Activated CD8-positive, alpha-beta memory T cell treated with anti-CD3 and anti-CD28 coated beads, Interleukin-2, amount 50 U/mL, for 4 hours (primary cell): ENCODE data around the gene ARHGAP26.

ENCODE experiments used
- DNase-seq: peaks from one replicate; pipeline ENCODE4 v3.0.0-alpha.2; 2020

ARHGAP26 gene

DNA sequence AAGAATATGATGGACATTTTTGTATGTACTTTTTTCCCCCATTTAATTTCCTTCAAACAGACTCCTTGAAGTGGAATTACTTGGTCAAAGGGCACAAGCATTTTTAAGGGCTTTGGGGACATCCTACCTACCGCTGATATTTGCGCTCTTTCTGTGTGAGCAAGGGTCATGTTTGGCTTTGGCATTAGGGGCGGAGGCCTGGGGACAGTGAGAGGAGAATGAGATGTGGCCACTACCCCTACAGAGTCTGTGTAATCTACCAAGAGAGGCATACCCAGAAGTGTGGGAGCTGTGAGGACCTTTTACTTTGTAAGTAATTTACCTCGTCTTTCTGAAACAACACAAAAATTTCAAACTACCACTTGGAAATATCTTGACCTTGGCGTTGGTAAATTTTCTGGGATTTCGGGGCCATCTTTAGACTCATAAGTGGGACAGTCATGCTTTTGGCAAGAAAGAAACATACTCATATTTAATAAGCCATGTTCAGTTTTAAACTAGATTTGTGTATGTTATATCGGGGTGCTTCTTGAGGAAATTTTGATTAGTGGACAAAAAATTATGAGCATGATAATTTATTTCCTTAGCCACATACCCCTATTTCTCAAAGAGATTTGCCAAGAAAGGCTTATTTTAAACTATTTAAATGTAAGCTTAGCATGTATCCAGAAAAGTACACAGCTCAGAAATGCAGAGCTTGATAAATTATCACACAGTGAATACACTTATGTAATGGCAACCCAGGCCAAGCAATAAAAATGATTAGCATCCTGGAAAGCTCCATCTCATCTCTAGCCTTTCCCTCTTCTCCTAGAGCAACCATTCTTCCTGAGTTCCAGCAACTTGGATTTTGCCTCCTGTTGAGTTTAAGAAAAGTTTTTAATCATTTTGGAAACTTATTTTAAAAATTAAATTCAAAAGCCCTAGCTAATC is 63.6 kb downstream of the ARHGAP26 start:
- no peak for DNase-seq

DNA sequence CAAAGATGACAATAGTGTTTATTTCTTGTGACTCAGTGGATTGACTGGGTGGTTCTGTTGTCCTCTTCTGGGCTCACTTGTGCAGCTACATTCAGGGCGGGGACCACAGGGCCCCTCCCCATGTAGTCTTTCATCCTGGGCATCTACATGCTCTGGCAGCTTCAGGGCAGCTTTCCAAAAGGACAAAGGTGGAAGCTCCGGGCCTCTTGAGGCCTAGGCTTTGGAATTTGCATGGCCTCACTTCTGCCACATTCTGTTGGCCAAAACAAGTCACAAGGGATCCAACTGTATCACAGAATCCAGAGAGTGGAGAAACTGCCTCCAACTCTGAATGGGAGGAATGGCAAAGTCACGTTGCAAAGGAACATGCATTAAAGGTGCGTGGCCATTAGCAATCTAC is 64.3 kb downstream of the ARHGAP26 start:
- no peak for DNase-seq

DNA sequence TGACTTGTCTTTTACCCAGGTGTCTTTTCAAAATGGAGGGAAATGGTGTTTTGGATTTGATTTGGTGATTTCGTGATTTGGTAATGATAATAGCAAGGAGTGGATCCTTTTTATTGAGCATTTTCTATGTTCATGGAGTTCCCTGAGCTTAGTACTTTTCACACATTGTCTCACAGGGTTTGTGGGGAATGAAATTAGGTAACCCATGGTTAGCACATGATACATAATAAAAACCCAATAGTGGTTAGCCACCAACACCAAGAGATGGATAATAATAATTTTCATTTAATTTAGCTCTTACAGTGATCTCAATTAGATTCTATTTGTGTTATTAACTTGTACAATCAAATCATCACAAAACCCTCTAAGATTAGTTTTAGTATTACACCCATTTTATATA is 65.4 kb downstream of the ARHGAP26 start:
- no peak for DNase-seq

DNA sequence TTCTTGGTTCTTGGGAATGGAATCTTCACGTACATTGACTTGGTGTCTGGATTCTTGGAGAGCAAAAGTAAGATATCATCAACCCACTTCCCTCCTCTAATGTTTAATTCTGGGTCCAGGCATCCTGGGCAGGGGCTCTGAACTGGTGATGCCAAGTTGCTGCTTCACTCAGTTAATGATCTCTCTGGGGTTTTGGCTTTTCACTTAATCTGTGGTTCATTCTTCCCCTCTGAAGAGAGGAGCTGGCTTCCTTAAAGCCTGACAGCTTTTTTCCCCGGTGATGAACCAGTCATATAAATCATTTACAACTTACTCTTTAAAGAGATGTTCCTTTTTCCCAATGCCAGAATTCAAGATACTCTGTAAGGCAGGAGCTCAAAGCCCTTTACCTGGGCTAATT is 65.9 kb downstream of the ARHGAP26 start:
- DNase-seq: no peak

DNA sequence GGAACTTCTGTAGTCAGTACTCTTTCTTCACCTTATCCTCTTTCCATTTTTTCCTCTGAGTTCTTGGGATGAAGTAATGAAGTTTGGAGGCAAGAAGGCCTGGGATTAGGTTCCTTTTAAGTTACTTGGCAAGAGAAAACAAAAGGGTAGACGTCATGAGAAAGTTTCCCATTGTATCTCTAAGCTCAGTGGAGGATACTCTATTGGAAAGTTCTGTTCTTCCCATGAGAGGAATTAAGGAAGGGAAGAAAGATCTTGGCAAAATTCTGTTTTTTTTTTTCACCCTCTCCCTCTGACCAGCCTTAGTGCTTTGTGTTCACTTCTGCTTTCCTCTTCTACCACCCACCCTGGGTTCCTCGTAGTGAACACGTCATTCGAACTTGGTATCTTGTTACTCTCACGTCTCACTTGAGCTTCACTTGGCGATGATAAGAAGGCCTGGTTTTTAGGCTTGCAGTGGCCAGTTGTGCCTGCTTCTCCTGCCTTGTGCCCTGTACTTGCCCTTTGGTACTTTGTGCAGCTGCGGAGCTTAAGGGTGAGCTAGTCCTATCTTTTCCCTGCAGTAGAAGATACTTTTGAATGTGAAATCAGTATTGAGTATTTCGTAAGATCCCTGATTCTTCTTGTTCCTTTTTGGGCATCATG is 67.0 kb downstream of the ARHGAP26 start:
- no peak for DNase-seq

DNA sequence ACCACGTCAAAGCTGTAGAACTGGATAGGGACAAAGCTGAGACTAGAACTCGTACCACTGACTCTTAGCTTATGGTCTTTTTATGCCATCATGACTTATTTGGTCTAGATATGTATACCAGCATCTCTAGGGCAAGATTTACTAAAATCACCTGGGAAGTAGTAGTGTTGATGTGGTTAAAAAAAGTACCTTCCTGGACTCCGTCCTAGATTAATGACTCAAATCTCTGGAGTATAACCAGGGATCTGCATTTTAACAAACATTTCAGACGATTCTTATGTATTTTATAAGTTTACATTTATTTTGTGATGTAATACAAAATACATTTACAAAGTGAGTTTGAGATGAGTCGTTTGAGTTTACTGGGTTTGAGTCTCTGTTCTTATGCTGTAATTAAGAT is 68.7 kb downstream of the ARHGAP26 start:
- no peak for DNase-seq

DNA sequence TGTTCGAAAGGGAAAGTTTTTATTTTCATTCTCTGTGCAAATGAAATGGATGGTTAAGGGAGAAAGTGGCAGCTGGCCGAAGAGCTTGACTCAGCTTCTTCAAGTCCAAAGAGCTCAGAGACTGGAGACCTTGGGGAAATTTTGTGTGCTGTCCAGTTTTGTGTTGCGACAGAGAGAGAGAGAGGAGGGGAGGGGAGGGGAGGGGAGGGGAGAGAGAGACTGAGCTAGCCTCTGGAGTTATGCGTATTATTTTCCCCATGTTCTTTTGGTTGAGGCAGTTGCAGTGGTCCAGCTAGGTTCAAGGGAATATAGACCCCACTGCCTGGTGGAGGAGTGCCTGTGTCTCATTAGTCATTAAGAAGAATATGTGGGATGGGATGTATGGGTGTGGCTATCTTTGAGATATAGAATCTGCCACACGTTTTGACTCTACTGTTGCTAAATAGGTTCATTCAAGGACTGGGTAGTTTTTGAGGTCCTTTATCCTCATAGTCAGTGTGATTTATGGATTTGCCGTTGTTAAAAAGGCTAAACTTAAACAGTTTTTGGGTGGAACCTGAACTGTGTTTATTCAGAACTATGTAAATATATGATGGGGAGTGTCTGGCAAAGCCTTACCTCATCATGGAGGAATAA is 69.7 kb downstream of the ARHGAP26 start:
- no peak for DNase-seq

DNA sequence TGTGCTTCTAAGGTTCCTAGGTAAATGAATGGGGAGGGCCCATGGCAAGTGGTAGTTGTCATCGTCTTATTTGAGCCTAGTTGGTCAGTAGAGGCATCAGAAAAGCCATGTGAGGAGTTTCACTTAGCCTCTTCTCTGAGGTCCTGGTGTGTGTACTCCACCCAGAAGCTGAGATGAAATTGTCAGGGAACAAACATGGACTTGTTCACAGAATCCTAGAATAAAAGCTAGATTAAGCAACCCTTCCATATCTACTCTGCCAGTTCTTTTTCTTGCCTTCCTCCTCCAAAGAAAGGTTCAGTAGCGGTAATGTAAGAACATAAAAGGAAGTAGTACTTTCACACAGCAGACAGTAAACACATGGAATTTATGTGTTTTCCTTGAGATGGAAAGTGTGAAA is 70.4 kb downstream of the ARHGAP26 start:
- DNase-seq: no peak

DNA sequence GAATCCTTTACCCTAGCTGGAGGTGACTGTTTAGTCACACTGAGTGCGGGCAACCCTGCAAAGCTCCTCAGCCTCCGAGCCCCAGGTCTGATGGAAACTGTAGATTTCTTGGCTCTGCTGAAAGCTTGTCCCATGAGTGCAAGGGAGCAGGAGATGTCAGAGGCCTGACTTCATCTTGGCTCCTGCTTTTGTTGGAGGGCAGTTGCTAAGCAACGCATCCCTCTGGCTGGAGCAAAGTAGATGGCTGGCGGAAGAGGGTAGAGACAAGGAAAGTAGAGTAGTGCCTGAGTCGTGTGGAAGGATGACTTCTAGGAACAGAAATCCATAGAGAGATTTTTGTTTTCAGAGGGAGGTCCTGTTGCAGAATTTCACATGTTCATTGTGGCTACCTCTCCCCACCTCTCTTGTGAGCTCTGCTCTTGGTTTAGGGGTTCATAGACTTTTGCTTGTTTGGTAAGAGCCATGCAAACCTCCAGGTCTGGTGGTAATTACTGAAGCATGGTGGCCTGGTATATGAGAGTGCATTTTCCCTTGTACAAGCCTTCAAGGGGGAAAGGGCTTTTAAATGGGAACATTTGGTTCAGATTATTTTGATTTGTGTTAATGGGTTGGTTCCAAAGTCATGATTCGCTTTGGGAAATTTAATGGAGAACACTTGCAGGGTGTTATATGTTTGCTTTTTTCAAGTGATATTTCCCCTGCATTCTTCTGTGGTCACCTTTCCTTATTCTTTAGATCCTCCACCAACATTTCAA is 71.5 kb downstream of the ARHGAP26 start:
- DNase-seq: no peak

DNA sequence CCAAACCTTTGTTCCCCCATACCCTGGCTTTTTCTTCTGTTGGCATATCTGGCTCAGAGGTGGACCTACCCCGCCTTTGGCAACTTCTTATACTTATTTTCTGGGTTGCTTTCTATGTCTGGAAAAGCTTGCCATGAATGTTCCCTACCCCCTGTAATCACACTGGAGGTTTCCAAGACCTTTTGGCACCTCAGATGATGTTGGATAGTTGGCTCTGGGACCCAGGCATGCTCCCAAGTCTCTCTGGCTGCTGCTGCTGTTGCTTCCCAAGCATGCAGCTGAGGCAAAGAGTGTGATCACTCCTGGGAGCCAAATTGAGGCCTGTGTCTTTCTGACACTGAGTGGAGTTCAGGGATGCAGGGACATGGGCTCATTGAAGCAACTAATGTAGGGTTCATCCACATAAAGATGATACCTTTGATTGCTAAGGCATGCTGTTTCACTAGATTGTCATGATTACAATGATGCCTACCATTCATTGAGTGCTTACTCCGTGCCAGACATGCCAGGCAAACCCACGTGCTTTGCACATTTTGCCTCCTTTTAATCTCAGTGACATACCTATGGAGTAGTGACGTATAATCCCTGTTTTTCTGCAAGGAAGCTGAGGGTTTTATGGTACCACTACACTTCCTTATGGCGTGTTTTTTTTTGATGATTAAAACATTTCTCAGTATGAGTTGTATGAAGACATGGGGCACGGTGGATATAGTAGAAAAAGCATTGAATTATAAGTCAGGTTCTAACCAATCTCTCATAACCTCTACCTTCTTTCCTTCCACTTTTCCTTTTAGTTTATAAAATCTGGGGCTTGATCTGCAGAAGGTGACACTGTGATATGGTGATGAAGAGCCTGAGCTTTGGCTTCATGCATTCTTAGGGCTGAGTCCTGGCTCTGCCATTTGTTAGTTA is 73.1 kb downstream of the ARHGAP26 start:
- no peak for DNase-seq

DNA sequence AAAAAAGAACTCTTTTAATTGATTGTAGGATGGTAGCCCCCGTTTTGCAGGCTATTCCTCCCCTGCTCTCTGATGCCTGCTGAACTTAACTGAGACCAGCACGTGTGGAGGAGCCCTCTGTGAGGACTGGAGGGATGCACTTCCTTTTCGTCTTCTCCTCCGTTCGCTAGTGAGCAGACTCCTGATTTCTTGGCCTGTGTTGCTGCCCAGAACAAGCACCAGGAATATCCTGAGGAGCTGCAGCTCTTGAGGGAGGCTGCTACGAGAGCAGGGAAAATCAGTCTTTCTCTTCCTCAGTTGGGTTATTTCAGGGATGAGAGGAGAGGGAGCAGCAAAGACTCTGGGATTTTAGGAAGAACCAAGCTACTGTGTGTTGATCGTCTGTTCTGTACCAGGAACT is 74.7 kb downstream of the ARHGAP26 start:
- no peak for DNase-seq

DNA sequence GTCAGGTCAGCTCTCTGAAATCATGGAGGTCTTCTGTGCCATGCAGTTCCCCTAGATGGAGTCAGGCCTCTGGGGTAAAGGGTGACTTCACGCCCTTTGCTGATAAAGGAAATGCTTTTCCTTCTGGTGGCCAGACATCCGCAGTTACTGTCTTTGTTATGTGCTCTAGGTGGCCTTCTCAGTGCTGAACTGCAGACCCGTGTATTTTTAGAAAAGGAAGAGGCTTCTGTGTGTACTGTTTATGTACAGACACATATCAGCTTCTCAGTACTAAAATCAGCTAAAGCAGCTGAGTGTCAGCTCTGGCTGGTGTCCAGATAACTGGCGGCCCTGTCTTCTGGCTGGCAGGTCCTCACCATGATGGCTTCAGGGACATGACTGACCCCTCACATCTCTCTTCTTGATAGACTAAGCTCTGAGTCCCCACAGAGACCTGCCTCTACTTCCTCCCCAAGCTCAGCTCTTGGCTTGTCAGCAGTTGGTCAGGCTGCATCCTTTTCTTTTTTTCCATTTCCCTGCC is 75.3 kb downstream of the ARHGAP26 start:
- DNase-seq: no peak

DNA sequence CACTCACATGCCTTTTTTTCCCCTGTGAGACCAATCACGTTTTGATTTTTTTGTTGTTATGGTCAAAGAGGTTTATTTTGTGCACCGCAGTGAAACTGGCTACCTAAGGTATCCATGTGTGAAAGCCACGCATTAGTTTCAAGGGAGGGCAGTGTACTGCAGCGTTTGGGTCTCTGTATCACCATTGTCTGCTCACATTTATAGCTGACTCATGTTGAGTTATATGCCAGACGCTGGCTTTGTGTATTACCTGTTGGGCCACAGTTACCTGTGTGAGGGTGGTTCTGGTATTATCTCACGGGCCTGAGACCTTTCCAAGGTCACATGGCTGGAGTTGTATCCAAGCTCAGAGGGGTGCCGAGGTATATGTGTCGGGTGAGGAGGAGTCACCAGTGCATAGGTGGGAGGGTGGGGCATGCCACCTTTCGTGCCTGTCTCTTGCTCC is 75.8 kb downstream of the ARHGAP26 start:
- DNase-seq: no peak

DNA sequence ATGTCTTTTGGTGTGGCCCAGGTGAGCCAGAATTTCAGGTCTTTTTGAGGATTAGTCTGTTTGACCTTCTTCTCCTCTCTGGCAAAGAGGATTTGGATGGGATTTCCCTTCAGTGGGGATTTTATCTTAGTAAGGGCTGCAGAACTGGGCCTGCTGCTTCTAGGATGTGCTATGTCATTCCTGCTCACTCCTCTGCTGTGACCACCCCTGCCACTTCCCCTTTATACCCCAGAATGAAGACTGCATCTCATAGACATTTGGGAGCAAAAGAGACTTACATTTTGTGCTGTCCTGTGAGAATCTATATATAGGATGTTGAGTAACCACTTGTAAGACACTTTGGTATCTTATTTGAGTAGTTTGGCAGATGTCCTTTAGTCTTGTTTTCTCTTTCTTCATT is 76.2 kb downstream of the ARHGAP26 start:
- no peak for DNase-seq

DNA sequence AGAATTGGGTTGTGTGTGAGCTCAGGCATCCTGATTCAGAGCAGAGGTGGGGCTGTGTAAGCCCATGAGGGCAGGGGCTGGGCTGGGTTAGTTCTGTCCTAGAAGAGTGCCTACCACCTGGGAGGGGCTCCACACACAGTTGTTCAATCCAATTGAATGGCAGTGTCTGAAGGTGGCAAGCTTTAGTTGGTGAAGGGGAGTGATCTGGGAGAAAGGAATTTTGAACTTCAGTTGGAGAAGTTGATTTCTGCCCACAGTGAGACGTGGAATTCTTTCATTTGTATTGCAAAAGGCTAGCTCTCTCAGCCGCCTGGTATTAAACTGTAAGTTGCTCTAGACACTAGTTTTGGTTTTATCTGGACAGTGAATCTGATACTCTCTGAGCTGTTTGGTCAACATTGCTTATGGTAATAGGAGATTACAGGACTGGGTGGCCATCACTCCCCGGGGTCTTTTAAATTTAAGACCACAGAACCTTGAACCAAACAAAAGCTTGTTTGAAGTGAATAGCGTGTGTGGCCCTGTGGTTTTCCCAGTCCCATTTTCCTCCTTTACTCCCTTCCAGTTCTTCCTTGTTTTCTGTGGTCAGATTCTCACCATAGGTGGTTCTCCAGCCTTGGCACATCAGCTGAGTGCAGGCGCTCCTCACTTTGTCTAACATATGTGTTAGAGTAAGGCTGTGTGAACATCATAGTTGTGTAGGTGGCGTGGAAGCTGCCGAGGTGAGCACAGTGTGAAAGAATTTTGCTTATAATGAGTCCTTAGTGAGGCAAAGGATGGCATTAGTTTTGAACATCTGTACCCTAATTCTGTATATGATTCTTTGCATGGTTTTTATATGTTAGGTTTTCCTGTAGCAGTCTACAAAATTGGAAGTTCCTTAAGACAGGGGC is 78.0 kb downstream of the ARHGAP26 start:
- no peak for DNase-seq

DNA sequence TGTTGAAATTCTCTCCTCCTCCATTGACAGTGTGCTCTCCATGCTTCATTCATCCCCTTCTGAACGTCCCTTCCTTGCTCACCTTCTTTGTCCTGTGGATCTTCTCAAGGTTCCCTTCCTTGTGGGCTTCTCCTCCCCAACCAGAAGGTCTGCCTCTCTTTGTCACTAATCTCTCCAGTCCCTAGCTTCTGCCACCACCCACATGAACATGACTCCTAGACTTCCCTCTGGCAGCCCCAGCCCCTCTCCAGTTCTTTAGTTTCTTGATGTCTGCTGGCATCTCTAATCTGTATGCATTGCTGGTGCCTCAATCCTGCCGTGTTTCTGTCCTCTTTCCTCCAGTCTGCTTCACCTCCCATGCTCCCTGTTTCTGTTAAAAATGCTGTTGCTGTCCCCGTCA is 79.3 kb downstream of the ARHGAP26 start:
- no peak for DNase-seq

DNA sequence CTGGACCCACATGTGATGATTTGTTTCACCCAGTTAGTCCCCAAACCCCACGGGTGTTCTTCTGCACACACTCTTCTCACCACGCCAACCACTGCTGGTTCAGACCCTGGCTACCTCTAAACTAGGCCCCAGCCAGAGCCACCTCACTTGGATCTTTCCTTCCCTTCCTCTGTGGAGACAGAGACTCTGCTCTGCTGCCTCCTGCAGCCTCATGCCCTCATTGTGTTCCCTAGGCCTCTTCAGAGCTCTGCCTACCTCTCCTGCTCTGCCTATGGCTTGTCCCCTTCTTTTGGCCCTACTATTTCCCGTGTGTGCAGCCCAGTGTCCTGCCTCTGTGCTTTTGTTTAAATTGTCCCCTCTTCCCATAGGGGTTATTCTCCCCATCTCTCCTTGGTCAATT is 79.7 kb downstream of the ARHGAP26 start:
- no peak for DNase-seq

DNA sequence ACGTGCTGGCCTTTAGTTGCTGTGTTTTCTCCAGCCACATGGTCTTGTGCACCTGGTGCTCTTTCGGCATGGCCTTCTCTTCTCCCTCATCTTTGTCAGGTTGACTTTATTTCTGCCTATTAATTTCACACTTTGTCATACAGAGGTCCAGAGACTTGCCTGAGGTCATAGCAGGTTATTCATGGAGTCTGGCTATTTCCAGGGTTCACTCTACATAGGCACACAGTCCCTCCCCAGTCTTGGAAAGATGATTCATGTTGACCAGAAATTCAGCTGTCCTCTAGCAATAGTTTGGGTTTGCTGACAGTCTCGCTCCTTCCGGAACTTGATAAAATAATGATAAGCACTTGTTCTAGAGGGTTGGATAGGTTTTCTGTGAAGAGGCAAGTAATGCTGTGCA is 81.6 kb downstream of the ARHGAP26 start:
- no peak for DNase-seq

DNA sequence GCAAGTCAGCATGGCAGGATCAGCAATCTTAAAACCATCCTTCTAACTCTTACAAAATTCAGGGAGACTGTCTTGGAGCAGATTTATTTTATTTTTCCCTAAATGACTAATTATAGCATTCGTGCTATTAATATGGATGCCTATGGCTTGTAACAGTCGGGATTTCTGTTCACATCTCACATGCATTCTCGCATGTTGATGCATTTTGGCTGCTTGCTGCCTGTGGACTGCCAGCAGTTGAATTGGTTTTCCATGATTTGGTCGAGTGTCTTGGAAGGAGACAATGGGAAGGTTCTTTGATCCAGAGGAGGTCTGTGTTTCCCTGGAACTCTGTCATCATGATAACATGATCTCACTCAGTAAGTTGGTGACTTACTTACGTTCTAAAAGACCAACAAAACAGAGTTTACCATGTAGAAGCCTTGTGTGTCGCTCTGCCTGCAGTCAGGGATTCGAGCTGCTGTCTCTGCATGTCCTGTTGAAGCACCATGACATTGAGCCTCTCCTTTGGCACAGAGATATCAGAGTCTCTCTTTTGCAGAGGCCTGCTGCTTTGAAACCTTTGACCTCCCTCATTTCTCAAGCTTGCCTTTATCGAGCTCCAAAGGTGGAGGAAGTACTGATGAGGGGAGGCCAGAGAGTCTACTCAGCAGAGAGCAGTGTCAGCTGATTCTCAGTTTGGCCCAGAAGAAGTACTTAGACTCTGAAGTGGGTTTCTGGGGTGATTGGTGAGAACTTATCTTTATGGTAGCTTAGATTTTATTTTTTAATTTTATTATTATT is 82.4 kb downstream of the ARHGAP26 start:
- DNase-seq: no peak

DNA sequence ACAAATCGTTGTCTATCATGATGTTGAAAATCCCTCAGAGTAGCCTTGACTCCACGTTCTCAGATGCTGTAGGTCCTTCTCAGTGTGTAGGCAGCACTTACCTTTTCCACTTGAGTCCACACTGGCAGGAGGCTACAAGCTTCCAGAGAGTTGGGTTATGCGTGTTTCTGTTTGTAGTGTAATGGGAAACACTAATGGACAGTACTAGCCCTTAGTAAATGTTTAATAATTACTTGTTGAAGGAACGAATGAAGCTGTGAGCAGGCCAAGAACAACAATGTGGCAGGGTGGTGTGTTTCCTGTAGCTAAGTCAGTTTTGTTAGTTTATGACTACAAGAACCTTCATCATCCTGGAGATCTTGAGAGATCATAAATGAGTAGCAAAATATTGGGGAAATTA is 83.5 kb downstream of the ARHGAP26 start:
- no peak for DNase-seq
